Measurements from ENCODE around the gene TAX1BP1. TPM values are rescaled to one million over a fixed set of nuclear protein-coding genes. Genes with fewer than 3 reads are reported as not detected.

Gene TAX1BP1
- total RNA-seq = 100 to 1,000 TPM; 119 to 133 TPM
- long read RNA-seq, transcript TAX1BP1-201 (17 exons, 2,478 nt) = major isoform, 150 of 326 reads
- long read RNA-seq, transcript TAX1BP1-202 (17 exons, 2,892 nt) = minor isoform, 48 of 326 reads
- long read RNA-seq, partial matches to known transcripts = 98 of 326 reads
- long read RNA-seq, other reads (novel, unspliced or antisense) = 30 of 326 reads

GRCh38 chr7:27739909-27740448 is at the start of gene TAX1BP1:
Gene TAX1BP1, plus strand, starts transcription at chr7:27740162. Its CDS starts 8,363 bp downstream, at chr7:27748525.
- ATAC-seq = peak; percentile 99 to 100
- DNase-seq = peak; percentile 96
- intact Hi-C loops (cut with DNase I) = loop anchor here (5.0 to 10.0 kb wide), 3 partner anchors 75 to 282 kb away; partner anchors contain the start of gene HIBADH (in 2 of the 2)

GRCh38 chr7:27690649-27691048 is 49.3 kb upstream of the TAX1BP1 start:
- no peak for ATAC-seq
- intact Hi-C loops (cut with DNase I) = no loop called here

GRCh38 chr7:27693794-27694193 is 46.2 kb upstream of the TAX1BP1 start:
- peak in 1 of 2 donors; percentile 47 for ATAC-seq
- no peak for DNase-seq
- intact Hi-C loops (cut with DNase I) = no loop called here

More at GRCh38 chr7:27690649-27691048, 49.3 kb upstream of the TAX1BP1 start:
- no peak for DNase-seq

GRCh38 chr7:27695096-27695495 is 44.9 kb upstream of the TAX1BP1 start:
- ATAC-seq (no peak), DNase-seq (no peak)
- intact Hi-C loops (cut with DNase I) = no loop called here

GRCh38 chr7:27697861-27698430 is 42.0 kb upstream of the TAX1BP1 start:
- ATAC-seq (peak in 1 of 2 donors; percentile 50), DNase-seq (peak; percentile 26)
- intact Hi-C loops (cut with DNase I) = no loop called here

GRCh38 chr7:27699751-27700150 is 40.2 kb upstream of the TAX1BP1 start:
- no peak for ATAC-seq
- DNase-seq = no peak
- intact Hi-C loops (cut with DNase I) = no loop called here

- no peak for ATAC-seq
- DNase-seq = no peak
- intact Hi-C loops (cut with DNase I) = no loop called here
These were observed 39.5 kb upstream of the TAX1BP1 start for GRCh38 chr7:27700501-27700900.

GRCh38 chr7:27703181-27703580 is 36.8 kb upstream of the TAX1BP1 start:
- no peak for ATAC-seq
- DNase-seq = no peak
- intact Hi-C loops (cut with DNase I) = no loop called here

- intact Hi-C loops (cut with DNase I) = no loop called here
- ATAC-seq (peak in 1 of 2 donors; percentile 64), DNase-seq (no peak)
These were observed 35.4 kb upstream of the TAX1BP1 start for GRCh38 chr7:27704422-27705199.

GRCh38 chr7:27705200-27705594 is 34.8 kb upstream of the TAX1BP1 start:
- ATAC-seq (no peak), DNase-seq (no peak)
- intact Hi-C loops (cut with DNase I) = no loop called here

GRCh38 chr7:27708485-27708884 is 31.5 kb upstream of the TAX1BP1 start:
- no peak for DNase-seq
- ATAC-seq = no peak
- intact Hi-C loops (cut with DNase I) = no loop called here

GRCh38 chr7:27709137-27710075 is 30.6 kb upstream of the TAX1BP1 start:
- peak in 1 of 2 donors; percentile 78 for ATAC-seq
- no peak for DNase-seq
- intact Hi-C loops (cut with DNase I) = no loop called here

GRCh38 chr7:27712217-27712616 is 27.7 kb upstream of the TAX1BP1 start:
- intact Hi-C loops (cut with DNase I) = no loop called here
- ATAC-seq (no peak), DNase-seq (no peak)

- no peak for ATAC-seq
- DNase-seq = no peak
- intact Hi-C loops (cut with DNase I) = no loop called here
These were observed 25.0 kb upstream of the TAX1BP1 start for GRCh38 chr7:27714831-27715444.

- DNase-seq = no peak
- intact Hi-C loops (cut with DNase I) = no loop called here
- peak; percentile 67 to 75 for ATAC-seq
These were observed 16.9 kb upstream of the TAX1BP1 start for GRCh38 chr7:27723085-27723484.

GRCh38 chr7:27727058-27727457 is 12.9 kb upstream of the TAX1BP1 start:
- intact Hi-C loops (cut with DNase I) = no loop called here
- ATAC-seq (no peak), DNase-seq (no peak)

- ATAC-seq (no peak), DNase-seq (no peak)
- intact Hi-C loops (cut with DNase I) = loop anchor here in 1 of 2 donors (10.0 kb wide), 1 partner anchor 65 kb away; the partner anchor contains the start of gene HIBADH
These were observed 9.8 kb upstream of the TAX1BP1 start for GRCh38 chr7:27730112-27730511.

GRCh38 chr7:27734583-27734982 is 5.4 kb upstream of the TAX1BP1 start:
- ATAC-seq (no peak), DNase-seq (no peak)
- intact Hi-C loops (cut with DNase I) = loop anchor here in 1 of 2 donors (10.0 kb wide), 1 partner anchor 70 kb away; the partner anchor contains the start of gene HIBADH
